Inflammatory macrophage treated with lipopolysaccharide for 1 hour (primary cell): Measurements from ENCODE around the gene SYCE1.
"Not testable (repeated sequence)": the region's sequence is repeated elsewhere in the genome, so short reads cannot be mapped to it uniquely, and the experiment has no call there.

Experiments
- DNase-seq, 2 donors: peaks; one replicate each; pipeline ENCODE4 v3.0.0-alpha.2; 2020 to 2022

Gene SYCE1

DNA sequence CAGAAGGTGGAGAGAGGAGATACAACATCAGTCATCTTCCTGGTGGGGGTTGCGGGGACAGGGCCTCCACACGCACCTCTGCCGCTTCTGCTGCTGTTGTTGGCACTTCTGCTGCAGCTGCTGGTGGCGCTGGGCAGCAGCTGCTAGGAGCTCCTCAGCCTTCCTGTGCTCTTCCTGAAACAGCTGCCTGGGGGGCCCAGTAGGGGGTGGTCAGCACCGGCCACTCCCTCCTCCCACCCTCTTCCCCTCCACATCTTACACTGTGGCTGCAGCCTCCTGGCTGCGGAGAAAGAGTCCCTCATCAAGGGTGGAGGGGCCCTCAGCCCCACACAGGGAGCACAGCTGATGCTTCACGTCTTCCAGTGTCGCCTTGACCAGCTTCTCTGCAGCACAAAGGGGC is 9.9 kb downstream of the SYCE1 start:
- DNase-seq, result no peak

DNA sequence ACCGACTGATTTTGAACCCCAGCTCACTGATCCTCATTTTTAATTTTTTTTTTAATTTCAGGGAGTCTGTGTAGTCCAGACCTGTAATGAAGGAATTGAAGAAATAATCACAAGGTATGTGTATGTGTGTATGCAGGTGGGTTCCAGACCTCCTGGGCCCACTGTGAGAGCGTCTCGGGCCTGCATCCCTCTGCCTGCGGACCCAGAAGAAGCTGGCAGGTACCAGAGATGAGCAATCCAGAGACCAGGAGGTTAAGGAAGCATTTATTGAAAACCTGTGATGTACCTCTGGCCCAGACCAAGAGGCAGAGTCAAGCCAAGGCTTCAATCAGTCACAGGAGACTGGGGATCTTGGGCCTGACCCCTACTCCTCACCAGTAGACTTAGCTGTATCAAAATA is 10.8 kb downstream of the SYCE1 start:
- no peak for DNase-seq

DNA sequence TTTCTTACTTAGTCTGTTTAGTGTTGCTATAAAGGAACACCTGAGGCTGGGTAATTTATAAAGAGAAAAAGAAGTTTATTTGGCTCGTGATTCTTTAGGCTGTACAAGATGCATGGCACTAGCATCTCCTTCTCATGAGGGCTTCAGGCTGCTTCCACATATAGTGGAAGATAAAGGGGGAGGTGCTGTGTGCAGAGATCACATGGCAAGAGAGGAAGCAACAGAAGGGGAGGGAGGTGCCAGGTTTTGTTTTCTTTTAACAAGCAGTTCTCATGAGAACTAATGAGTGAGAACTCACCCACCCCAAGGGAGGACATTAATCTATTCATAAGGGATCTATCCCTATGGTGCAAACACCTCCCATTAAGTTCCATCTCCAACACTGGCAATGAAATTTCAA is 20.9 kb downstream of the SYCE1 start:
- DNase-seq, result no peak

DNA sequence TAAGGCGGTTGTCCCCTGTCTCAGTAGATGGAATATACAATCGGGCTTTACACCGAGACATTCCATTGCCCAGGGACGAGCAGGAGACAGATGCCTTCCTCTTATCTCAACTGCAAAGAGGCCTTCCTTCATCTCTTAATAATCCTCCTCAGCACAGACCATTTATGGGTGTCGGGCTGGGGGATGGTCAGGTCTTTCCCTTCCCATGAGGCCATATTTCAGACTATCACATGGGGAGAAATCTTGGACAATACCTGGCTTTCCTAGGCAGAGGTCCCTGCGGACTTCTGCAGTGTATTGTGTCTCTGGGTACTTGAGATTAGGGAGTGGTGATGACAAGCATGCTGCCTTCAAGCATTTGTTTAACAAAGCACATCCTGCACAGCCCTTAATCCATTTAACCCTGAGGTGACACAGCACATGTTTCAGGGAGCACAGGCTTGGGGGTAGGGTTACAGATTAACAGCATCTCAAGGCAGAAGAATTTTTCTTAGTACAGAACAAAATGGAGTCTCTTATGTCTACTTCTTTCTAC is 23.9 kb downstream of the SYCE1 start:
- not testable (repeated sequence) for DNase-seq

DNA sequence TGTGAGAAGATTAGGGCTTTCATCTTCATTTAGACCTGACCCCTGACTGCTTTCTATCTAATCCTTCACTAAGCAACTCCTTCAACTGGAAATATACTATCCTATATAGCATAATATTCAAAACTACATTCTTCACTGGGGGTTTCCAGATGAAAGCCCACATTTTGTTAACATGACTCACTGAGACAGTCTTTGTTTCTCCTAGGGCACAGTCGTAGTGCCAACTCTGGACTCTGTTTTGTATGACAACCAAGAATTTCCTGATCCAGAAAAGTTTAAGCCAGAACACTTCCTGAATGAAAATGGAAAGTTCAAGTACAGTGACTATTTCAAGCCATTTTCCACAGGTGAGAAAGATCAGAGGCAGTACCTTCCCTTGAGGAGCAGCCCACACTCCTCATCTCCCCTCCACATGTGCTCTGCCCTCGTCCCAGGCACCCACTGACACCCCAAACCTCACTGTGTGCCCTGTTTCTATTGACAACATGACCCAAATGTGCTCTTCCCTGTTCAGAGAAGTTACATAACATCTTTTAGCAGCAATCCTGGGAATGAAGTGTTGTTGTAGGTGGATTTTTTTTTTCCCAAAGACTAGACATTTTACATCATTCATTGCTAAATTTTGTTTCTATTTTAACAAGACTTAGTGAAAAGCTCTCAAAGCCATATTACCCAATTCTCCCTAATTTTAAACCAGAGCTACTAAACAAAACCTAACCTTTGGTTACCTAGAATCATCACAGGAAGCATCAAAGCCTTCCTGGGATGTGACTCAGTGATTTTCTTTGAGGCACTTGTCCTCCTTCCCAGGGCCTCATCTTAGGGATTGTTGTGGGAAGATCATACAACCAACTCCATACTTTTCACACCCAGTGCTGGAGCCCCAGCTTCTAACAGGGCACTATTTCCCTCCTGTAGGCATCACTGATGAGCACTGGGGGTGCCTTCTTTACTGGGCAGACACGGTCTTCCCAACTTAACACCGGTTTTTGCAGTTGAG is 27.5 kb downstream of the SYCE1 start:
- DNase-seq, result no peak

DNA sequence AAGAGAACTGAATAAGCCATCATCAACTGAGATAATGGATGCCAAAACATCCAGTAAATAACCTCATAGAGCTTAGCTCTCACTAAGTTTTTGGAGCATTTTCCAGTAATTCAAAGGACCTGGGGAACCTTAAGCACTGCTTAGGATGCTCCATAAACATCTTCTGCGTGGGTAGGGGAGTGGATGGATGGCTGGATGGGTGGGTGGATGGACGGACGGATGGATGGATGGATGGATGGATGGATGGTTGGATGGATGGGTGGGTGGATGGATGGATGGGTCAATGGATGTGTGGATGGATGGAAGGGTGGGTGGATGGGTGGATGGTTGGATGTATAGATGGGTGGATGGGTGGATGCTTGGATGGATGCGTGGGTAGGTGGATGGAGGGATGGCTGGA is 29.2 kb downstream of the SYCE1 start:
- no peak for DNase-seq

DNA sequence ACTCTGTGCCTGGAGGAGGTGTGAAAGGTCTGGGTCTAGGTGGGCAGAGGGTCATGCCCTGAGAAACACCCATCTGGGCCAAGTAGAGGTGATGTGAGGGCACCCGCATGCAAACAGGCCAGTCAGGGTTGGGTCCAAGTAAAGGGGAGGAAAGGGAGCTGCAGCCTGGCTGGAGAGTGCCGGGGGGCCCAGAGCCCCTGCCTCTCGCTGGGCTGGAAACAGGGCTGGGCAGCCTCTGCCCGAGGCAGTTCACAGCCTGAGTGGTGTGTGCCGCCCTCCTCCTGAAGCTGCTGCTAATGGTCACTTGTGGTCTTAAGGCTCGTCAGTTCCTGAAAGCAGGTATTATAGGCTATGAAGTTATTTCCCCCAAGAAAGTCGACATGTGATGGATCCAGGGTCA is 31.0 kb downstream of the SYCE1 start:
- DNase-seq, result no peak

DNA sequence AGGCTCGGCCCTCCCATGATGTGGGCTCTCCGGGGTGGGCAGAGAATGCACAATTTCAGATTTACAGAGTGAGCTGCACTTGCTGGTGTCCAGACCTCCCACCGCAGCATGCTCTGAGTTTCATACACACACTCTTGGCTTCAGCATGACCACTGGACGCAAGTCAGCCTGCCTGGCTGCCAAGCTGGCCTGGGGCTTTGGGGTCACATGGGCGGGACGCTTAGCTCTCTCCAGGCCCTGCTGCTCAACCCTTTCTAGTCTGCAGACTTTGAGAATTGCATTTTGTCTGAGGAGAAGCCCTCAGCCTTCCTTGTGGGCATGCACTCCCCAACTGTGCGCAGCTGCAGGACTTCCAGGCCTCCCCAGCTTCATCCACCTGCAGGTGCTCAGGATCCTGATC is 32.5 kb downstream of the SYCE1 start:
- no peak for DNase-seq

DNA sequence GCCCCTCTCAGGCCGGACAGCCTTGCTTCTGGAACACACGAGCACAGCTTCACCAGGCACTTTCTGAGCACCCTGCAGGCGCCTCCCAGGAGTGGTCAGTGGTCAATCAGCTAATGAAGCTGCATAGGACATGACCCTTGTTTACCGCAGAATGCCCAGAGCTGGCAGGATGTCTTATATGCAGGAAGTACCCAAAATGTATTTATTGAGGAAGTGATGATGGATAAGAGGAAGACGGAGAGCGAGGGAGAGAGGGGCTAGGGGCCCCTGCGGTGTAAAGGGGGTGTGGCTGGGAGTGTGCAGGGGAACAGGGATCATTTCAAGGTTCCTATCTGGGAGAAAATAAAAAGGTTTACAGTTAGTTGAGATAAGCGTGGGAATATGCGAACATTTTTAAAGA is 34.9 kb downstream of the SYCE1 start:
- no peak for DNase-seq

DNA sequence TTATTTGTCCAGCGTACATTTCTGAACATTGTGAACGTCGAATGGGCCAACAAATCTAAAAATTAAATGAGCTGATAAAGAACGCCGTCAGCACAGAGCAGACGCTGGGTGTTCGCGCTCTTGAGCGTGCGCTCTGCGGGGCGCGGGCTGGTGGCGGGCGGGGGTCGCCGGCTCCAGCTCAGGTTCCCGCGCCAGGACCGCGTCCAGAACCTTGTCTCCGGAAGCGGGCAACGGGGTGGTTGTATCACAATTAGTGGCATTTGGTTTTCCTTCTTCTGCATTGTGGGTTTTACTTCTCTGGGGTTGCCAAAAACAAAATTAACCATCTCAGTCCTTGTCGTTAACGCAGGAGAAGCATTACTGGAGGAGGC is 35.8 kb downstream of the SYCE1 start:
- DNase-seq, result no peak

DNA sequence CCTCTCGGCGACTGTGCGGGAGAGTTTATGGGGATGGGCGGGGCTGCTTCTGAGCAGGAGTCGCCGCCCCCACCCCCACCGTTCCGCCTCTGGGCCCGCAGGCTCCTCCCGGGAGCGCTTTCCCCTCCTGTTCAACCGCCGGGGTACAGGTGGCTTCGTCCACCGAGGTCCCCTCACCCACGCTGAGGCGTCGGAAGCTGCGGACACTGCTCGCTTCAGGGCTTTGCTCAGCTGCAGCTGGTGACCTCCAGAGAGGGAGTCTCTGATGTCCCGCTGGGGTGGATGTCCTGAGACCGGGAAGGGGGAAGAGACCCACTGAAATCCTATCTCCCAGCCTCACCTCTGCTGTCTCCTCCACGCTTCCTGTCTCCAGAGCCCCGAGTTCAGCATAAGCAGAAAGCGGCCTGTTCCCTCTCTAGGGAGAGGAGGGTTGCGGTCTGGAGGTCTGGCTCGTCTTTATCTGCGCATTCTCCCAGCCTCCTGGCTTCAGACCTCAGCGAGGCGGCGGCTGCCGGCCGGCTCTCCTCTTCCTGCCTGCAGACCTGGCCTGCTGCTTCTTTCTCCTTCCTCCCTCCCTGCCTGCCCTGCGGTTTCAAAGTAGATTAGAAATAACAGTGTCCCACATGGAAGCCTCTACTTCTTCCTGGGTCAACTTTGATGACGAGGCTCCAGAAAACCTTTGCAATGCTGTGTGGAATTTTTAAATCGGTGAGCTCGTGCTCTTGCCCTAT is 36.4 kb downstream of the SYCE1 start:
- no peak for DNase-seq

DNA sequence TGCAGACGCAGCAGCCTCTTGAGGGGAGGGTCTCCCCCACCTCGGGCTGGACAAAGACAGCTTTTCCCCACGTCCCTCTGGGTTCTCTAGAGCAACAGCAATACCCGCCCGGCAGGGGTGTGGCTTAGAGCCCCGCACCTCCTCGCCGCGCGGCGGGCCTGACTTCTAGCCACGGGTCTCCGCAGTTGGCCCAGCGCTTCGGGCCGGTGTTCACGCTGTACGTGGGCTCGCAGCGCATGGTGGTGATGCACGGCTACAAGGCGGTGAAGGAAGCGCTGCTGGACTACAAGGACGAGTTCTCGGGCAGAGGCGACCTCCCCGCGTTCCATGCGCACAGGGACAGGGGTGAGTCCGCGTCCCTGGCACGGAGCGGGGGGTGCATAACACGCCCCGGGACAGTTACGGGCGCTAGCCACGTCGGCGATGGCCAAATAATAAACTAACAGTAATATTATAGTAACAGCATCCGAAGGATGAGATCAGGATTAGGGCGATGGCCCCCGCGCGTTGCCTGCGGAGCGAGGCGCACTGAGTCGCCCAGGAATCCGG is 37.0 kb downstream of the SYCE1 start:
- no peak for DNase-seq

DNA sequence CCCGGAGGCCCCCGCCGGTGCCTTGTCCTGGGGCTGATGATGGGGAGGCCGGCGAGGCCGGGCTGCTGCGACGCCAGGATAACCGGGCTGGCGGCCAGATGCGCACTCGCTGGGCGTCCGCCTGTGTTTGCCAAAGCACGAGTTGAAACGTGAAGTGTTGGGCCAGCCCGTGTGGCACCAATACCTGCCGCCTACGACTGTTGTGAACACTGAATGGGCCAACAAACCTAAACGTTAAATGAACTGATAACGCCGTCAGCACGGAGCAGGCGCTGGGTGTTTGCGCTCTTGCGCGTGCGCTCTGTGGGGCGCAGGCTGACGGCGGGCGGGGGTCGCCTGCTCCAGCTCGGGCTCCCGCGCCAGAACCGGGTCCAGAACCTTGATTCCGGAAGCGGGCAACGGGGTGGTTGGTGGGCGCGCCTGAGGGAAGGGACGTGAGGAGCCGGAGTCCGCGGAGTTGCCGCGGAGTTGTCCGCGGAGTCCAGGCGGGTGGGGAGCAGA is 37.6 kb downstream of the SYCE1 start:
- DNase-seq, result no peak

DNA sequence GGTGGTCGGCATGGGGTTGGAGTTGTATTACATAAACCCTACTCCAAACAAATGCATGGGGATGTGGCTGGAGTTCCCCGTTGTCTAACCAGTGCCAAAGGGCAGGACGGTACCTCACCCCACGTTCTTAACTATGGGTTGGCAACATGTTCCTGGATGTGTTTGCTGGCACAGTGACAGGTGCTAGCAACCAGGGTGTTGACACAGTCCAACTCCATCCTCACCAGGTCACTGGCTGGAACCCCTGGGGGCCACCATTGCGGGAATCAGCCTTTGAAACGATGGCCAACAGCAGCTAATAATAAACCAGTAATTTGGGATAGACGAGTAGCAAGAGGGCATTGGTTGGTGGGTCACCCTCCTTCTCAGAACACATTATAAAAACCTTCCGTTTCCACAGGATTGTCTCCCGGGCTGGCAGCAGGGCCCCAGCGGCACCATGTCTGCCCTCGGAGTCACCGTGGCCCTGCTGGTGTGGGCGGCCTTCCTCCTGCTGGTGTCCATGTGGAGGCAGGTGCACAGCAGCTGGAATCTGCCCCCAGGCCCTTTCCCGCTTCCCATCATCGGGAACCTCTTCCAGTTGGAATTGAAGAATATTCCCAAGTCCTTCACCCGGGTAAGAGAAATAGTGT is 38.3 kb downstream of the SYCE1 start, which contains the start of gene CYP2E1:
Gene CYP2E1 (plus strand): TSS at position 407 of the 632 bp plus-strand sequence. CDS start 33 bp downstream, at position 440.
- no peak for DNase-seq

DNA sequence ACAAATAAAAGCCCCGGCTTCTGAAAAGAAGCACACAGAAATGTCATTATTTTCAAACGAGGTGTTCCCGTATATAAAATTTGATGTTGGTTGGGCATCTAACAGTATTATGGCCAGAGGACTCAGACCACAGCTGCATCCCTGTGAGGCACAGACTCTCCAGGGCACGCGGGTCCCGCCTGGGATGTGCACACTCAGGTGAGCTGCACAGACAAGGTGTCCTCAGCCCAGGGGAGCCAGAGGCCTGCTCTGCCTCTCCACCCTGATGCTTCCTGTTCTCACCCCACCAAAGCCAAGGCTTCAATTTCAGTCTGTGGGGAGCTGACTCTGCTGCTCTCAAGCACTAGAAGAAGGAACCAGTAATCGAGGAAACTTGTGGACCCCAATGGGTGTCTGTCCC is 39.9 kb downstream of the SYCE1 start:
- DNase-seq, result no peak

DNA sequence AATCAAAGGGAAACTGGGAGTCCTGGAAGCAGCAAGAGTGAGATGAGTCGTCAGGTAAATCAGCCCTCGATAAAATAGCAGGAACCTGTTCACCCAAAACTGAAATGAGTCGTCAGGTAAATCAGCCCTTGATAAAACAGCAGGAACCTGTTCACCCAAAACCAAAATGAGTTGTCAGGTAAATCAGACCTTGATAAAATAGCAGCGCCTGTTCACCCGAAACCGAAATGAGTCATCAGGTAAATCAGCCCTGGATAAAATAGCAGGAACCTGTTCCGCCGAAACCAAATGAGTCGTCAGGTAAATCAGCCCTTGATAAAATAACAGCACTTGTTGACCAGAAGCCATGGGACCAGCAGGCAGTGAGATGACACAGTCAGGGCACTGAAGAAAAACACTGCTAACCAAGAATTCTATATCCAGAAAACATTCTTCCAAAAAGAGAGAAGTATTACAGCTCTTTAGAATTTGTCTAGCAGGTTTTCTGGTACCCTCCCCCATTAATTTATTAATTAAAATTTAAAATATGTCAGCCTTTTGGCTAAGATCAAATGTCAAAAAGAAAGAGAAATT is 41.7 kb downstream of the SYCE1 start:
- DNase-seq, result no peak

DNA sequence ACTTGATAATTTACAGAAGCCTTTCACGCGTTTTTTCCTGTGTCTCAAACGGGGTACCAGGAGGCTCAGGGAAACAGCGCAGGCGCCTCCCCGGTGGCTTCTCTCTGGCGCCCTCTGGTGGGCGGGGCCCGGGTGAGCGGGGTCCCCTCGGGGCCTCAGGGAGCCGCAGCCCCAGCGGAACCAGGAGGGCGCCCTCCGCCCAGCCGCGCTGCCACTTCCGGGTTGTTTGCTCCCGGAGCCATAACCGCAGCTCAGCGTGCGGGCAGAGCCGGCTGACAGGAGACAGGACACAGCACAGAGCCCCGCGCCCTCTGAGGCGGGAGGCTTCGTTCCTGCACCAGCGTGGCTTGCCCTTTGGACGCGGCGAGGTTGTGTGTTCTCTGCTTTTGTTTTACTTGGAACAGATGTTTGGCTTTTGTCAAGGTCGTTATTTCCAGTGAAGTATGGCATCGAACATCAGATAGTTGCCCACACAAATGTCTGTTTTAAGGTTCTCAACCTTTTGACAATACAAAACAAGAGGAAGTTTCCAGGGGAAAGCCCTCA is 45.1 kb downstream of the SYCE1 start:
- peak; percentile 53 to 87 for DNase-seq

DNA sequence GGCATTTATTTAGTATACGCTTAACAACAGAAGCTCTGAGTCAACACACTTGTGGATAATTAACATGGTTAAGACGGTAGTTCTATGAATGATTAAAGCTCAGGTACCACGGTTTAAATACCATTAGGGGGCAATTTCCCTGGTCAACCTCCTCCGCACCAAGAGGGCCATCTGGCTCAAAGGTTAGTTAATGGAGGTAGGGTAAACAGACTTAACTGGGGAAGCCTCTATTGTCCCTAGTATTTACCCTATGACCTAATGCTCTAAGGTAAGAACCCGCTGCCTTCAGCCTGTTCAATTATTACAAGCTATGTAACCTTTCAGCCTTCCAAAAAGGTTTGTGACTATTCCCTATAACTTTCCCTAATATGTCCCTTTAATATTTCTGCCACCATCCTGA is 46.9 kb downstream of the SYCE1 start:
- DNase-seq, result not testable (repeated sequence)

DNA sequence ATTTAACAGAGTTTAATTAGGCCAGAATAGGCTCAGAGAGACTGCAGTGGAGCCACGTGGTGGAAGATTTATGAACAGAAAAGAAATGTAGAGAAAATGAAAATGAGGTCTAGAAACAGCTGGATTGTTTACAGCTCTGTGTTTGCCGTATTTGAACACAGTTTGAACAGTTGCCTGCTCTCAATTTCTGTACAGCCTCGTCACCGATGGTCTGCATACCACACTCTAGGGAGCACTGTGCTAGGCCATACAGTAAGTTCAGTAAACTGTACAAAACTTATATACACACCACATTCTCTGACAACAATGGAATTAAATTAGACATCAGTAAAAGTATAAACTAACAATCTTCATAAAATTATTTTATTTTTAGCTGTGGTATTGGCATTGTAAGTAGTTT is 49.3 kb downstream of the SYCE1 start:
- no peak for DNase-seq

DNA sequence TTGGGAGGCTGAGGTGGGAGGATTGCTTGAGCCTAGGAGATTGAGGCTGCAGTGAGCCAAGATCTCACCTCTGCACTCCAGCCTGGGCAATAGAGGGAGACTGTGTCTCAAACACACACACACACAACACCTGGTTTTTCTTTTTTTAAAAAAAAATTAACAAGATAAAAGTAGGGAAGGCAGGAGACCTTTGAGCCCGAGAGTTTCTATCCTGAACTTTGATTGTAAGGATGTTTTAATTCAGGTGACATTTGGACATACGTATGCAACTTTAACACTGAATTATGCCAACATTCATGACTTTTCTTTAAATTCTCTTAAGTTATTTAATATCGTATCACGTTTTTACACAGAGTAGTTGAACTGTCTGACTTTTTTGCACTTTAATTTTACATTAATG is 49.9 kb downstream of the SYCE1 start:
- no peak for DNase-seq

DNA sequence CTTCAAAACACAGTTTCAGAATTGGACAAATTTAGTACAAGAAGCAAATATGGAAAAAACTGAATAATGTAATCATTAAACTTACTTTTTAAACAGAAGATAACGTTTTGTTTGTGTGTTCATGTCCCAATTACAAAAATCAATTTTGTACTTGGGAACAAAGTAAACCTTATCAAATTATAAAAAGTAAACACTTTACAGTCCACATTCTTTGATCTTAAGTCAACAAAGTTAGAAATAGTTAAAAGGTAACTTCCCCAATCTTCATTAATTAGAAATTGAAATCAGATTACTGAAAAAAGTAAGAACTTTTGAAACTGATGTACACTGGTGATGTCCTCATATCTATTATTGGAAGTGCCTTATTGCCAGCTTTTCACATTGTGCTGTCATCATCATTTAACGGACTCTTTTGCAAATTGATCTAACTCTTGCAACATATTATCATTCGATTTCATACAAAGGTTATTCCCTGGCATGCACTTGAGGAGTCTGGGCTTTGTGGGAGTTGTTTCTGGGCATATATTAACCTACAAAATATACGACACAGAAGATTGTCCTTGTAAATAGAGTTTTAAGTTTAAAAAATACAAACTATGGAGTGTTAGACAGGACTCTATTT is 53.4 kb downstream of the SYCE1 start:
- no peak for DNase-seq

DNA sequence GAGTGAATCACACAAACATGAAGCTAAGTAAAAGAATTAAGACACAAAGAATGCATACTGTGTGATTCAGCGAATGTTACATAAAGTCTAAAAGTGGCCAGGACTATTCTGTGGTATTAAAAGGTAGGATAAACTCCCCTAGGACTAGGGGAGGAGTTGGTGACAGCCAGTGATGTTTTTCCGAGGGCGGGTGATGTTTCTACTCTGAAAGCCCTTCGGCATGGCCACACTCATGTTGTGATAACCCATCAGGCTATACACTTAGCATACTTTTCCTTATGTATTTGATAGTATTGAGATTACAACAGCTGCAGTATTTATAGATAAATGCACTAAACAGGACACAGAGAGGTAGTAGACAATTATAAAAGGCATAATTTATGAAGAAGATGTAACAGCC is 54.0 kb downstream of the SYCE1 start:
- no peak for DNase-seq
